Neutrophil (primary cell): ENCODE data around the gene CDH10.

Experiments
- H3K27ac ChIP-seq: fragments of 200-600 bp; sonication (generic); 2 replicates; pipeline ENCODE4 v1.5.1; 2016; ENCODE audit warnings: mild to moderate bottlenecking, moderate library complexity
- H3K27me3 ChIP-seq: fragments of 200-600 bp; sonication (generic); 2 replicates; pipeline ENCODE4 v1.6.0; 2016; ENCODE audit warnings: mild to moderate bottlenecking
- H3K36me3 ChIP-seq: fragments of 200-600 bp; sonication (generic); 2 replicates; pipeline ENCODE4 v1.5.1; 2017
- H3K4me1 ChIP-seq, 2 experiments: fragments of 200-600 bp in 1 of 2; sonication (generic) in 1 of 2; 1 replicate in 1 of 2; 2 replicates in 1 of 2; pipeline versions ENCODE4 v1.5.1 to v1.6.1; 2013 to 2016; ENCODE audit warnings: low read depth in 1 of 2, low read length in 1 of 2, mild to moderate bottlenecking in 1 of 2, moderate library complexity in 1 of 2; ENCODE audit not compliant: control insufficient read depth in 1 of 2, insufficient read depth in 1 of 2
- H3K4me3 ChIP-seq, 2 experiments: fragments of 200-600 bp in 1 of 2; sonication (generic) in 1 of 2; 1 replicate in 1 of 2; 2 replicates in 1 of 2; pipeline ENCODE4 v1.5.1; 2013 to 2016; ENCODE audit warnings: low read depth in 1 of 2, low read length in 1 of 2, mild to moderate bottlenecking in 1 of 2, moderate library complexity in 1 of 2
- H3K9me3 ChIP-seq: fragments of 200-600 bp; sonication (generic); 2 replicates; pipeline ENCODE4 v1.5.1; 2016
- CTCF ChIP-seq: fragments of 200-600 bp; sonication (generic); IDR thresholded peaks from 2 replicates; pipeline ENCODE4 v1.5.1; 2016; ENCODE audit warnings: antibody characterized with exemption

Gene CDH10

GRCh38 chr5:24646915-24647314 lies 2.1 kb upstream of the CDH10 start:
- Histone ChIP-seq H3K27ac (no peak overlapping the region), H3K4me1 (no peaks in the 10 kb centered on the region), H3K36me3 (no peaks in the 10 kb centered on the region), H3K9me3 (no peaks in the 10 kb centered on the region), H3K4me3 (no peak overlapping the region), H3K27me3 (peaks cover 26% of the 10 kb centered on the region)
- no peak for TF ChIP-seq CTCF

GRCh38 chr5:24645483-24645882 lies 705 bp upstream of the CDH10 start:
- Histone ChIP-seq H3K4me1 (no peaks in the 10 kb centered on the region), H3K4me3 (no peak overlapping the region), H3K36me3 (no peaks in the 10 kb centered on the region), H3K9me3 (no peaks in the 10 kb centered on the region), H3K27ac (no peak overlapping the region), H3K27me3 (peaks cover 26% of the 10 kb centered on the region)
- no peak for TF ChIP-seq CTCF

GRCh38 chr5:24643880-24644279 lies 898 bp downstream of the CDH10 start:
- H3K27ac ChIP-seq: no peak overlapping the region
- H3K4me1 ChIP-seq: no peaks in the 10 kb centered on the region
- no peak for TF ChIP-seq CTCF
- no peaks in the 10 kb centered on the region for H3K36me3 ChIP-seq
- no peaks in the 10 kb centered on the region for H3K9me3 ChIP-seq
- H3K27me3 ChIP-seq: peaks cover 26% of the 10 kb centered on the region
- no peak overlapping the region for H3K4me3 ChIP-seq

- peaks cover 26% of the 10 kb centered on the region for H3K27me3 ChIP-seq
- no peaks in the 10 kb centered on the region for H3K9me3 ChIP-seq
- no peak overlapping the region for H3K27ac ChIP-seq
- TF ChIP-seq CTCF: no peak
- H3K4me1 ChIP-seq: no peaks in the 10 kb centered on the region
- H3K4me3 ChIP-seq: no peak overlapping the region
- H3K36me3 ChIP-seq: no peaks in the 10 kb centered on the region
Measured at GRCh38 chr5:24643156-24643555, 1.6 kb downstream of the CDH10 start.

GRCh38 chr5:24642022-24642421 lies 2.8 kb downstream of the CDH10 start:
- Histone ChIP-seq H3K4me3 (no peak overlapping the region), H3K36me3 (no peaks in the 10 kb centered on the region), H3K27me3 (peaks cover 26% of the 10 kb centered on the region), H3K4me1 (no peaks in the 10 kb centered on the region), H3K9me3 (no peaks in the 10 kb centered on the region), H3K27ac (no peak overlapping the region)
- no peak for TF ChIP-seq CTCF

GRCh38 chr5:24635209-24635608 lies 9.6 kb downstream of the CDH10 start:
- Histone ChIP-seq H3K27ac (no peak overlapping the region), H3K9me3 (no peaks in the 10 kb centered on the region), H3K36me3 (no peaks in the 10 kb centered on the region), H3K4me1 (no peaks in the 10 kb centered on the region), H3K27me3 (no peaks in the 10 kb centered on the region), H3K4me3 (no peak overlapping the region)
- no peak for TF ChIP-seq CTCF
